HEK293 (cell line): ENCODE data around the gene AQP1.

ENCODE experiments used
- CTCF ChIA-PET: fragments of 350-600 bp; formaldehyde crosslinking; extraction: SDS; loops from one replicate; lab custom pipeline; 2021; ENCODE audit warnings: antibody characterized with exemption; lab: Yijun Ruan, JAX
- POLR2A ChIA-PET: fragments of 300-600 bp; formaldehyde crosslinking; extraction: SDS; loops from one replicate; lab custom pipeline; 2020; ENCODE audit warnings: antibody characterized with exemption, inconsistent platforms; lab: Yijun Ruan, JAX
- H3K27ac ChIP-seq: fragments of 200-500 bp; sonication (Bioruptor generic); 2 replicates; pipeline ENCODE4 v1.5.1; 2014; ENCODE audit warnings: low read depth, low read length, control low read depth, inconsistent platforms; ENCODE audit errors: extremely low read depth
- H3K36me3 ChIP-seq, 2 experiments: fragments of 200-500 bp in 1 of 2; sonication (Bioruptor generic) in 1 of 2; 1 replicate in 1 of 2; 2 replicates in 1 of 2; pipeline ENCODE4 v1.5.1; 2014 to 2017; ENCODE audit warnings: inconsistent platforms in 2 of 2, low read length in 2 of 2; ENCODE audit not compliant: control insufficient read depth in 2 of 2, insufficient read depth in 1 of 2
- H3K4me1 ChIP-seq: fragments of 200-500 bp; sonication (Bioruptor generic); 2 replicates; pipeline ENCODE4 v1.5.1; 2014; ENCODE audit warnings: mild to moderate bottlenecking, low read length, inconsistent platforms; ENCODE audit not compliant: control insufficient read depth, insufficient read depth
- H3K4me3 ChIP-seq: 2 replicates; pipeline ENCODE4 v1.5.1; 2011; ENCODE audit warnings: low read depth, mild to moderate bottlenecking, control low read depth, low read length, moderate library complexity
- H3K9me3 ChIP-seq: fragments of 200-500 bp; sonication (Bioruptor generic); 2 replicates; pipeline ENCODE4 v1.5.1; 2014; ENCODE audit warnings: low read depth, low read length, inconsistent platforms; ENCODE audit not compliant: control insufficient read depth, insufficient read depth
- AEBP2 ChIP-seq: fragments of 450-650 bp; formaldehyde crosslinking; IDR thresholded peaks from 2 replicates; pipeline ENCODE4 v1.5.1; 2016; ENCODE audit warnings: missing biosample characterization, missing genetic modification characterization, borderline replicate concordance
- MEIS1 ChIP-seq: sonication (generic); formaldehyde crosslinking; IDR thresholded peaks from 2 replicates; pipeline ENCODE4 v1.8.1; 2022; ENCODE audit warnings: missing genetic modification reagents, mild to moderate bottlenecking, borderline replicate concordance
- MYNN ChIP-seq: fragments of 450-650 bp; formaldehyde crosslinking; IDR thresholded peaks from 2 replicates; pipeline ENCODE4 v1.5.1; 2016; ENCODE audit warnings: missing biosample characterization, missing genetic modification characterization, borderline replicate concordance
- REST ChIP-seq: fragments of 450-650 bp; formaldehyde crosslinking; IDR thresholded peaks from 2 replicates; pipeline ENCODE4 v1.5.1; 2016; ENCODE audit warnings: missing biosample characterization, missing genetic modification characterization
- TRIM28 ChIP-seq: IDR thresholded peaks from 2 replicates; pipeline ENCODE4 v1.6.1; 2011; ENCODE audit warnings: low read length, control low read depth, borderline replicate concordance
- ZBTB7A ChIP-seq: fragments of 450-650 bp; formaldehyde crosslinking; IDR thresholded peaks from 2 replicates; pipeline ENCODE4 v1.5.1; 2016; ENCODE audit warnings: low read depth, missing biosample characterization, missing genetic modification characterization
- ZBTB8A ChIP-seq: fragments of 450-650 bp; formaldehyde crosslinking; IDR thresholded peaks from 2 replicates; pipeline ENCODE4 v1.5.1; 2016; ENCODE audit warnings: missing biosample characterization, missing genetic modification characterization
- ZFP69B ChIP-seq: fragments of 450-650 bp; formaldehyde crosslinking; IDR thresholded peaks from 2 replicates; pipeline ENCODE4 v1.5.1; 2016; ENCODE audit warnings: missing biosample characterization, missing genetic modification characterization
- ZNF138 ChIP-seq: fragments of 450-650 bp; formaldehyde crosslinking; IDR thresholded peaks from 2 replicates; pipeline ENCODE4 v1.5.1; 2016; ENCODE audit warnings: missing biosample characterization, missing genetic modification characterization, borderline replicate concordance
- ZNF174 ChIP-seq: fragments of 450-650 bp; formaldehyde crosslinking; IDR thresholded peaks from 2 replicates; pipeline ENCODE4 v1.5.0; 2017; ENCODE audit warnings: missing biosample characterization, mild to moderate bottlenecking, missing genetic modification characterization
- ZNF175 ChIP-seq: fragments of 450-650 bp; formaldehyde crosslinking; IDR thresholded peaks from 2 replicates; pipeline ENCODE4 v1.5.1; 2016; ENCODE audit warnings: missing biosample characterization, missing genetic modification characterization
- ZNF292 ChIP-seq: fragments of 450-650 bp; formaldehyde crosslinking; IDR thresholded peaks from 2 replicates; pipeline ENCODE4 v1.5.1; 2016; ENCODE audit warnings: low read depth, missing biosample characterization, missing genetic modification characterization, borderline replicate concordance
- ZNF416 ChIP-seq: fragments of 450-650 bp; formaldehyde crosslinking; IDR thresholded peaks from 2 replicates; pipeline ENCODE4 v1.5.1; 2016; ENCODE audit warnings: missing biosample characterization, missing genetic modification characterization
- ZNF521 ChIP-seq: fragments of 450-650 bp; formaldehyde crosslinking; IDR thresholded peaks from 2 replicates; pipeline ENCODE4 v1.5.1; 2017; ENCODE audit warnings: missing biosample characterization, mild to moderate bottlenecking, missing genetic modification characterization
- ZNF558 ChIP-seq: fragments of 450-650 bp; formaldehyde crosslinking; IDR thresholded peaks from 2 replicates; pipeline ENCODE4 v1.5.1; 2016; ENCODE audit warnings: missing biosample characterization, missing genetic modification characterization
- ZNF585B ChIP-seq: fragments of 450-650 bp; formaldehyde crosslinking; IDR thresholded peaks from 2 replicates; pipeline ENCODE4 v1.5.1; 2016; ENCODE audit warnings: missing biosample characterization, missing genetic modification characterization
- ZNF639 ChIP-seq: fragments of 450-650 bp; formaldehyde crosslinking; IDR thresholded peaks from 2 replicates; pipeline ENCODE4 v1.5.1; 2016; ENCODE audit warnings: missing biosample characterization, missing genetic modification characterization
- ZNF645 ChIP-seq: fragments of 450-650 bp; formaldehyde crosslinking; IDR thresholded peaks from 2 replicates; pipeline ENCODE4; 2016; ENCODE audit warnings: missing biosample characterization, missing genetic modification characterization
- ZNF654 ChIP-seq: fragments of 450-650 bp; formaldehyde crosslinking; IDR thresholded peaks from 2 replicates; pipeline ENCODE4 v1.5.1; 2016; ENCODE audit warnings: low read depth, missing biosample characterization, missing genetic modification characterization
- ZNF658 ChIP-seq: fragments of 450-650 bp; formaldehyde crosslinking; IDR thresholded peaks from 2 replicates; pipeline ENCODE4; 2016; ENCODE audit warnings: missing biosample characterization, missing genetic modification characterization
- ZNF677 ChIP-seq: fragments of 450-650 bp; IDR thresholded peaks from 2 replicates; pipeline ENCODE4 v1.5.0; 2018; ENCODE audit warnings: missing biosample characterization, mild to moderate bottlenecking, missing genetic modification characterization, moderate library complexity
- ZNF707 ChIP-seq: fragments of 450-650 bp; formaldehyde crosslinking; IDR thresholded peaks from 2 replicates; pipeline ENCODE4 v1.5.1; 2016; ENCODE audit warnings: missing biosample characterization, missing genetic modification characterization
- TF ChIP-seq, protein P1 (sequence below): fragments of 450-650 bp; formaldehyde crosslinking; IDR thresholded peaks from 2 replicates; pipeline ENCODE4 v1.5.1; 2016; ENCODE audit warnings: missing biosample characterization, missing genetic modification characterization, low read depth

The AQP1 gene

DNA sequence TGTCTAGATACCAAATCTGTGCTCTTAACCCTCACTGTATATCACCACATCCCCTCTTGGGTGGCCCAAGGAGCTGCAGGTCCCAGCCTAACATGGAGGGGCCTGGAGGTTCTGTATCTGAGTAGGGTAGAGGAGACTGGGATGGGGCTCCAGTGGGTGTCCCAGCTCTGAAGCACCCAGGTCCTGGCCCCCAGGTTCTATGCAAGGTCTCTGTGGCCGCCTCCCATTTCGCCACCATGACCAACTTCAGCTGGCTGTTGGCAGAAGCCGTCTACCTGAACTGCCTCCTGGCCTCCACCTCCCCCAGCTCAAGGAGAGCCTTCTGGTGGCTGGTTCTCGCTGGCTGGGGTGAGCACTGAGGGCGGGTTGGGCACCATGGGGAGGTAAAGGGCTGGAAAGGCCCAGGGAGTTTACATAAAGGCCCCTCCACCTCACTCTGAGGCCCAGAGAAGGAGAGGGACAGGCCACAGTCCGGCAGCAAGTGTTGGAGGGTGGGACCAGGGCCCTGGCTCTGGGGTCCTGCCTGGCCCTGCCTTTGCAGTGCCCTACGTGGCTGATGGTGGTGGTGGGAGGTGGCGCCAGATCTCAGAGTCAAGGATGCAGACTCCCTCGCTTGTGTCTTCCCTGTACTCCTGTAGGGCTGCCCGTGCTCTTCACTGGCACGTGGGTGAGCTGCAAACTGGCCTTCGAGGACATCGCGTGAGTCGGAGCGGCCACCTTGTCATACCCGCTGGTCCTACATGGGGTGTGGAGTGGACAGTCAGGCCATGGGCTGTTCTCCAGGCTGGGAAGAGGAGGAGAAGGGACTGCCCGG is 62.3 kb downstream of the AQP1 start:
- no peaks in the 10 kb centered on the region for H3K9me3 ChIP-seq
- H3K4me3 ChIP-seq: no peak overlapping the region
- no peaks in the 10 kb centered on the region for H3K36me3 ChIP-seq
- no peaks in the 10 kb centered on the region for H3K4me1 ChIP-seq
- POLR2A ChIA-PET: no interaction called here
- CTCF ChIA-PET: interaction anchor here (0.6 to 2.9 kb wide), 14 partner anchors 9 to 1327 kb away, joined by 3 to 20 read pairs (median 4); no protein-coding TSS in a partner anchor
- H3K27ac ChIP-seq: no peak overlapping the region
- no peak for TF ChIP-seq ZNF174
- TF ChIP-seq, protein P1, sequence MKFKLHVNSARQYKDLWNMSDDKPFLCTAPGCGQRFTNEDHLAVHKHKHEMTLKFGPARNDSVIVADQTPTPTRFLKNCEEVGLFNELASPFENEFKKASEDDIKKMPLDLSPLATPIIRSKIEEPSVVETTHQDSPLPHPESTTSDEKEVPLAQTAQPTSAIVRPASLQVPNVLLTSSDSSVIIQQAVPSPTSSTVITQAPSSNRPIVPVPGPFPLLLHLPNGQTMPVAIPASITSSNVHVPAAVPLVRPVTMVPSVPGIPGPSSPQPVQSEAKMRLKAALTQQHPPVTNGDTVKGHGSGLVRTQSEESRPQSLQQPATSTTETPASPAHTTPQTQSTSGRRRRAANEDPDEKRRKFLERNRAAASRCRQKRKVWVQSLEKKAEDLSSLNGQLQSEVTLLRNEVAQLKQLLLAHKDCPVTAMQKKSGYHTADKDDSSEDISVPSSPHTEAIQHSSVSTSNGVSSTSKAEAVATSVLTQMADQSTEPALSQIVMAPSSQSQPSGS (tag by site-specific recombination): no peak
- no peak for TF ChIP-seq ZNF677
- TF ChIP-seq ZNF585B (tag by site-specific recombination): no peak
- TF ChIP-seq ZNF175: no peak
- TF ChIP-seq ZNF138 (tag by site-specific recombination): no peak
- no peak for TF ChIP-seq ZBTB7A
- TF ChIP-seq ZFP69B (tag by site-specific recombination): no peak
- no peak for TF ChIP-seq TRIM28
- no peak for TF ChIP-seq ZNF521 (tag by site-specific recombination)
- no peak for TF ChIP-seq ZNF645 (tag by site-specific recombination)
- no peak for TF ChIP-seq AEBP2 (tag by site-specific recombination)
- TF ChIP-seq ZNF558 (tag by site-specific recombination): no peak
- no peak for TF ChIP-seq ZBTB8A (tag by site-specific recombination)
- TF ChIP-seq ZNF707 (tag by site-specific recombination): no peak
- no peak for TF ChIP-seq ZNF292 (tag by site-specific recombination)
- no peak for TF ChIP-seq MEIS1 (CRISPR knock-in tag)
- no peak for TF ChIP-seq ZNF416 (tag by site-specific recombination)
- no peak for TF ChIP-seq MYNN

GRCh38 chr7:30974605-30975255 is 63.1 kb downstream of the AQP1 start:
- POLR2A ChIA-PET: no interaction called here
- CTCF ChIA-PET: interaction anchor here (0.7 to 2.9 kb wide), 8 partner anchors 9 to 1326 kb away, joined by 3 to 20 read pairs (median 3); no protein-coding TSS in a partner anchor
- Histone ChIP-seq H3K4me1 (no peaks in the 10 kb centered on the region), H3K4me3 (no peak overlapping the region), H3K27ac (no peak overlapping the region), H3K9me3 (no peaks in the 10 kb centered on the region)
- TF ChIP-seq REST (tag by site-specific recombination): no peak
- no peak for TF ChIP-seq ZNF658 (tag by site-specific recombination)
- TF ChIP-seq ZNF639 (tag by site-specific recombination): no peak
- TF ChIP-seq ZNF654: peak; percentile 51
- TF ChIP-seq, all 188 proteins: peak for 1
- H3K36me3 ChIP-seq: no peaks in the 10 kb centered on the region
